GM10266 (cell line): ENCODE data around the gene SGK1.
"Not testable (repeated sequence)": the region's sequence is repeated elsewhere in the genome, so short reads cannot be mapped to it uniquely, and the experiment has no call there.

Experiments
- DNase-seq: peaks from one replicate; pipeline ENCODE4 v3.0.0; 2012; ENCODE audit errors: extremely low spot score
- CTCF ChIP-seq: IDR thresholded peaks from 2 replicates; pipeline ENCODE4 v1.5.1; 2012; ENCODE audit warnings: mild to moderate bottlenecking, low read depth; ENCODE audit not compliant: control insufficient read depth, insufficient read depth; ENCODE audit errors: missing control alignments

The SGK1 gene

GRCh38 chr6:134190883-134191282, 127.0 kb downstream of the SGK1 start:
- no peak for TF ChIP-seq CTCF
- DNase-seq, result no peak

GRCh38 chr6:134187751-134188150, 130.2 kb downstream of the SGK1 start:
- TF ChIP-seq CTCF, result no peak
- no peak for DNase-seq

GRCh38 chr6:134187154-134187553, 130.8 kb downstream of the SGK1 start:
- no peak for TF ChIP-seq CTCF
- DNase-seq, result no peak

GRCh38 chr6:134186355-134186754, 131.6 kb downstream of the SGK1 start:
- no peak for TF ChIP-seq CTCF
- no peak for DNase-seq

GRCh38 chr6:134185277-134185676, 132.6 kb downstream of the SGK1 start:
- TF ChIP-seq CTCF, result no peak
- no peak for DNase-seq

GRCh38 chr6:134183844-134184243, 134.1 kb downstream of the SGK1 start:
- DNase-seq, result no peak
- no peak for TF ChIP-seq CTCF

- DNase-seq, result no peak
- no peak for TF ChIP-seq CTCF
Observed at GRCh38 chr6:134182528-134182927, 135.4 kb downstream of the SGK1 start.

GRCh38 chr6:134181726-134182125, 136.2 kb downstream of the SGK1 start:
- DNase-seq, result not testable (repeated sequence)

- DNase-seq, result not testable (repeated sequence)
Observed at GRCh38 chr6:134181251-134181650, 136.7 kb downstream of the SGK1 start.

- DNase-seq, result not testable (repeated sequence)
Observed at GRCh38 chr6:134180540-134180939, 137.4 kb downstream of the SGK1 start.
